GM21515 (cell line): ENCODE results near the gene SLC34A2.
"Not testable (repeated sequence)": the region's sequence is repeated elsewhere in the genome, so short reads cannot be mapped to it uniquely, and the experiment has no call there.

Experiments used
- ATAC-seq: cut with Tn5 transposase; IDR thresholded peaks from one replicate; pipeline ENCODE4 v1.9.1; 2021; ENCODE audit not compliant: unreplicated experiment

The SLC34A2 gene

GRCh38 chr4:25661441-25661840 is 5.8 kb downstream of the SLC34A2 start:
- ATAC-seq: not testable (repeated sequence)

- ATAC-seq: no peak
These were observed 6.7 kb downstream of the SLC34A2 start for GRCh38 chr4:25662306-25662705.

- no peak for ATAC-seq
These were observed 8.1 kb downstream of the SLC34A2 start for GRCh38 chr4:25663781-25664180.

- no peak for ATAC-seq
These were observed 10.5 kb downstream of the SLC34A2 start for GRCh38 chr4:25666031-25666630.

GRCh38 chr4:25667931-25668557 is 12.4 kb downstream of the SLC34A2 start:
- ATAC-seq: no peak

GRCh38 chr4:25670991-25671390 is 15.3 kb downstream of the SLC34A2 start:
- ATAC-seq: no peak

DNA sequence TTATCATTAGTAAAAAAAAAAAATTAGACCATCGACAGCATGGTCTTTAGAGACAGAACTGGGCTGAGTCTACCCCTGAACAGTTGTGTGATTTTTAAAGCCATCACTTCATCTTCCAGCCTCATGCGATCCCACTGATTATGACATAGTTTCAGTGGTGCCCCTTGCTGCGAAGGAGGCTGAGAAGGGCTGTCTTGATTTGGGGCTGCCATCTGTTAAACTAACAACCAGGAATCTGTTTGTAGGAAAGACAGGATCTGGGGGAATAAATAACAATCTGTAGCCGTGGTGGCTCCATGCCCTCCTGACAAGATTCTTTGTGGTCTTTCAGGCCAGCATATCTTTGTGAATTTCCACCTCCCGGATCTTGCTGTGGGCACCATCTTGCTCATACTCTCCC is 17.1 kb downstream of the SLC34A2 start:
- ATAC-seq: no peak

- no peak for ATAC-seq
These were observed 18.7 kb downstream of the SLC34A2 start for GRCh38 chr4:25674386-25674785.

GRCh38 chr4:25676221-25676620 is 20.6 kb downstream of the SLC34A2 start:
- no peak for ATAC-seq

- ATAC-seq: no peak
These were observed 21.5 kb downstream of the SLC34A2 start for GRCh38 chr4:25677157-25677556.

DNA sequence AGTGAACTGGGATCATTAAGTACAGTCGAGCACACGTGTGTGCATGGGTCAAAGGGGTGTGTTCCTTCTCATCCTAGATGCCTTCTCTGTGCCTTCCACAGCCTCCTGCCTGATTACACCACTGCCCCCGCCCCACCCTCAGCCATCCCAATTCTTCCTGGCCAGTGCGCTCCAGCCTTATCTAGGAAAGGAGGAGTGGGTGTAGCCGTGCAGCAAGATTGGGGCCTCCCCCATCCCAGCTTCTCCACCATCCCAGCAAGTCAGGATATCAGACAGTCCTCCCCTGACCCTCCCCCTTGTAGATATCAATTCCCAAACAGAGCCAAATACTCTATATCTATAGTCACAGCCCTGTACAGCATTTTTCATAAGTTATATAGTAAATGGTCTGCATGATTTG is 22.3 kb downstream of the SLC34A2 start:
- ATAC-seq: no peak

DNA sequence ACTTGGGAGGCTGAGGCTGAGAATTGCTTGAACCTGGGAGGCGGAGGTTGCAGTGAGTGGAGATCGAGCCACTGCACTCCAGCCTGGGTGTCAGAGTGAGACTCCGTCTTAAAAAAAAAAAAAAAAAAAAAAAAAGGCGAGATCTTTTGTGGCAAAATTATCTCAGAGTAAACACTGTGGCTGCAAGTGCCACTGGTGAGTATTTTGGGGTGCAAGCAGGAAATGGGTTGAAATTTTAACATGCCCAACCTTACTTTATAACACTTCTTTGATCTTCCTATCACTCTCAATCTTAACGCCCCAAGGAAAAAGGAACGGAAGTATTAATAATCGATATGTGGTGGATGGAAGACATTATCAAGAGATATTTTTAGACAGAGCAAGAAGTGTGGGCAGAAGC is 32.1 kb downstream of the SLC34A2 start:
- ATAC-seq: no peak

GRCh38 chr4:25694466-25694865 is 38.8 kb downstream of the SLC34A2 start:
- ATAC-seq: no peak

DNA sequence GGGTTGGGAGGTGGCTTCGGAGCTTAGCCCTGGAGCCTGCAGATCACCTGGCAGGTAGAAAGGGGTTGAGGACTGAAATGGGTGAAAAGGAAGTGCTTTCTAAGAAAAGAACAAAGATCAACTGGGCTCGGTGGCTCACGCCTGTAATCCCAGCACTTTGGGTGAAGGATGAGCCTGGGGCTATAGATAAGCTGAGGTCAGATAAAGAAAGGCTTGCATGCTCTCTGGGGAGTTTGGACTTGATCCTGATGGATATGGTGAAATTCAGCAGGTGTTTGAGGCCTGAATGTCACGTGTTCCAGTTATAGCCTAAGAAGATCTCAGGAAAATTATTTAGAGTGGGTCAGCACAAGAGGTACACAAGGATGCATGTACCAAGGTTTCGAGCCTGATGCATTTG is 40.8 kb downstream of the SLC34A2 start:
- ATAC-seq: no peak

DNA sequence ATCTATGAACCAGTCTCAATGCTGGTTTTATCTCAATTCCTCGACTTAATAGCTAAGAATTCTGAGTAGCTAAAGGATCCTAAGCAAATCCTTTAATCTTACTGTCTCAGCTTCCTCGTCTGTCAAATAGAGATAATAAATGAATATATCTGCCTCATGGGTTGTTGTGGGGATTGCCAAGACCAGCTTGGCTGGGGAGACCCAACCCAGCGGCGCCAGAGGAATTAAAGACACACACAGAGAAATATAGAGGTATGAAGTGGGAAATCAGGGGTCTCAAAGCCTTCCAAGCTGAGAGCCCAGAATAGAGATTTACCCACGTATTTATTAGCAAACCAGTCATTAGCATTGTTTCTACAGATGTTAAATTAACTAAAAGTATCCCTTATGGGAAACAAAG is 41.9 kb downstream of the SLC34A2 start:
- no peak for ATAC-seq

DNA sequence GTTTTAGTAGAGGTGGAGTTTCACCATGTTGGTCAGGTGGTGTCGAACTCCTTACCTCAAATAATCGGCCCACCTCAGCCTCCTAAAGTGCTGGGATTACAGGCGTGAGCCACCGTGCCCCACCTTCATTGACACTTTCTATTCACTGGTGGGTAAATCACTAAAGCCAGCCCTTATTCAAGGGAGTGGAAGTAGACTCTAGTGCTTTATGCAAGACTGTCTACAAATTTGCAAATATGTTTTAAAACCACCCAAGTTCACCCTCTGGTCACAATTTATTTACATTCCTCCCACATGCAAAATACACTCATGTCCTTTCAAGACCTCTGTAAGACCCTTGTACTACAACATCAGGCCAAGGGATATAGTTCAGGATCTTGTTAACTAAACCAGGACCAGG is 45.0 kb downstream of the SLC34A2 start:
- no peak for ATAC-seq

DNA sequence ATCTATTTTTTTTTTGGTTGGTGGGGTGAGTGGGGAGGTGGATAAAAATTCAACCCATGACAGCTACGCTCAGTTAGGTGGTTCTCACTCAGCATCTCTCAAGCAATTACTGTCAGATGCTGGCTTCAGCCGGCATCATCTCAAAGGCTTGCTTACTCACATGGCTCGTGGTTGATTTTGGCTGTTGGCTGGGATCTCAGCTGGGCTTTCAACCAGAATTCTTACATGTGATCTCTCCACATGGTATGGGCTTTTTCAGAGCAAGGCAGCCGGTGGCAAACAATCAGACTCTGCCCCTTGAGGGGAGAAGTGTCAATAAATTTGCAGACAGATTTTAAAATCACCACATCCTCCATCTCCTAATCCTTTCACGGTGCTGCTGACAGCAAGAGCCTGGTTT is 47.2 kb downstream of the SLC34A2 start:
- no peak for ATAC-seq

DNA sequence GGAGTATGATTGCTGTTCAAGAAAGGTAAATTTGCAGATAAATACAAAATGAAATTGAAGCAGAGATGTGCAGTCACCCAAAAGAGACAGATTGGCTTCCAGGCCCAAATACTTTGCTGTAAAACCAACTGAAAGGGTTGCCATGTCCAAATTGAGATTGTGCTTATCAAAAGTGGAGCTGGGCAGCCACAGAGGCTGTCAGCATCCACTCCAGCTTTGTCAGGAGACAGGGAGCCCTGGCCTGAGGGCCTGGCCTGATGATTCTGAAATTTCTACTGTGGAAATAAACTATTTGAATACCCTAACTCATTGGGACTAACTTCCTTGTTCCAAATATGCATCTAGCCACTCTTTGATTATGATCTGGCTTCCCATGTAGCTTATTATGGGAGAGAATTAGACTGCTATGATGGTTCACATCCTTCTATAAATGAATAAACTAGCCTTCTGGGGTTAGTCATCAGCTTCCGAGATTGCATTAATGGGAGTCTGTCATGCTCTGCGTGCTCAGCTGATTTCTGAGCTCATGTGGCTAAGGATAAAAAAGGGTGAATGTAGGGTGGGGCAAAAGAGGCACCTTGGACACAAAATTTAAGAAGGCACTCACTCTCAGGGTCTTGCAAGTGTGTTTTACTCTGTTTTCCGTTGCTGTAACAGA is 48.2 kb downstream of the SLC34A2 start:
- ATAC-seq: no peak

DNA sequence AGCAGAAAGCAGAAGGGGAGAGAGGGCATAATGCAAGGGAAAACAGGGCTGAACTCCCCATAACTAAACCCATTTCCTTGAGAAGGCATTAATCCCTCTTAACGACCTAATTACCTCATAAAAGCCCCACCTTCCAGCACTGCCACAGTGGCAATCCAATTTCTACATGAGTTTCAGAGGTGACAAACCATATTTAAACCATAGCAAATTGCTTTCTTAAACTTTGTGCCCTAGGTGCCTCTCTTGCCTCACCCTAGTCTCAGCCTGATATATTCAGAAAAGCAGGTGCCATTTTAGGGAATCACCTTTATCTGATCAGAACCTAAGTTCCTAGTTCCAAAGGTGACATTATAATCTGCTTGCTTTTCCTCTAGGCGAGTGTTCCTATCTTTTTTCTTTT is 48.9 kb downstream of the SLC34A2 start:
- no peak for ATAC-seq

- ATAC-seq: no peak
These were observed 55.0 kb downstream of the SLC34A2 start for GRCh38 chr4:25710637-25711036.

GRCh38 chr4:25712611-25713010 is 57.0 kb downstream of the SLC34A2 start:
- no peak for ATAC-seq

DNA sequence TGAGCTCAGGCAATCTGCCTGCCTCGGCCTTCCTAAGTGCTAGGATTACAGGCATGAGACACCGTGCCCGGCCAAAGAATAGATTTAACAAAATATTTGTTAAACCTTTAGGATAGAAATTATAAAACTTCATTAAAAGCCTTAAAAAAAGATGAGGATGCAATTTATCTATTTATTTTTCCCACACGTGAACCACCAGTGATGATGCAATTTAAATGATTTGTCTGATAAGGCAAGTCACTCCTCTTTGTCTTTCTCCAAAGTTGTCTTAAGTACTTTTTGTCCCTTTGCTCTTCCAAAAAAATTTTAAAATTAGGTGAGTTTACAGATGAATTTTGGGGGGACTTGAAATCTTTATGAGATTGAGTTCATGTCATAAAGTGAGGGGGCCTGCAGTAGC is 58.2 kb downstream of the SLC34A2 start:
- no peak for ATAC-seq

DNA sequence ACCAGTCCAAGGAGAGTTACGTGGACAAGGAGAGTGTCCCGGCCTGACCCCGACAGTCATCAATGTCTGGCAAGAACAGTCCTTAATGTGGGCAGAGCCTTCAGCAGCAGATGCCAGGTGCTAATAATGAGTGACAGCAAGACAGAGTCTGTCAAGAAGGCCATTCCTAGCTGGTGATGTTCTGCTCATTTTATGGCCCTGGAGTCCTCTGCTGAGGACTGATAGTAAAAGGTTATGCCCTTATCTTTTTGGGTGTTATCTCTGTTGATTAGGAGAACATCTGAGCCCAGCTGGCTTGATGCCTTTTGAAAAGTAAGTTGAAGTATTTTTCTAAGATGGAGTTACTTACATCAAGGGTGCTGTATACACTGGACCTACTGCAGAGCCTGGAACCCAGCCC is 67.3 kb downstream of the SLC34A2 start:
- no peak for ATAC-seq
